Measurements from ENCODE around the gene CALN1. TPM values are rescaled to one million over a fixed set of nuclear protein-coding genes. Genes with fewer than 3 reads are reported as not detected.

Gene CALN1
- total RNA-seq, 2 donors from 2014 or later: 4.3 to 6.9 TPM

GRCh38 chr7:72268090-72268489, 144.0 kb downstream of the CALN1 start:
- Mint-ChIP-seq H3K4me3 (no peak overlapping the region), H3K4me1 (peaks cover 10% of the 10 kb centered on the region), H3K36me3 (ENCODE audit: low read depth) (peaks cover 5% of the 10 kb centered on the region), H3K9me3 (peaks cover 11% of the 10 kb centered on the region), H3K27me3 (ENCODE audit: insufficient read depth) (peaks cover 1% of the 10 kb centered on the region), H3K27ac (no peak overlapping the region)
- Histone ChIP-seq H3K4me3 (ENCODE audit: low read length) (no peak overlapping the region), H3K9ac (ENCODE audit: extremely low read depth, low read length, poor library complexity, severe bottlenecking) (no peak overlapping the region), H3K27ac (ENCODE audit: low read depth, low read length) (no peak overlapping the region), H3K36me3 (ENCODE audit: control insufficient read depth, insufficient read depth, low read length) (no peaks in the 10 kb centered on the region), H3K4me1 (ENCODE audit: control insufficient read depth, insufficient read depth, low read length) (no peaks in the 10 kb centered on the region), H3K27me3 (ENCODE audit: control insufficient read depth, insufficient read depth, low read length, poor library complexity, severe bottlenecking) (no peaks in the 10 kb centered on the region), H3K9me3 (ENCODE audit: control insufficient read depth, low read length) (peaks cover 11% of the 10 kb centered on the region)
- DNase-seq: no peak
- 74% methylated on average over 2 of the region's 2 CpGs for WGBS, 2 experiments (ENCODE audit: insufficient coverage in 1 of 2, insufficient read length in 1 of 2)
- no peak for TF ChIP-seq CTCF (conservative IDR thresholded peaks at IDR 0.05)

GRCh38 chr7:72267291-72267800, 144.8 kb downstream of the CALN1 start:
- no peak overlapping the region for H3K27ac ChIP-seq (ENCODE audit: low read depth, low read length)
- Mint-ChIP-seq H3K36me3 (ENCODE audit: low read depth) (peaks cover 5% of the 10 kb centered on the region), H3K4me3 (no peak overlapping the region), H3K27ac (no peak overlapping the region), H3K9me3 (peaks cover 11% of the 10 kb centered on the region), H3K4me1 (peaks cover 10% of the 10 kb centered on the region), H3K27me3 (ENCODE audit: insufficient read depth) (no peaks in the 10 kb centered on the region)
- H3K9me3 ChIP-seq (ENCODE audit: control insufficient read depth, low read length): peaks cover 11% of the 10 kb centered on the region
- no peak overlapping the region for H3K9ac ChIP-seq (ENCODE audit: extremely low read depth, low read length, poor library complexity, severe bottlenecking)
- no peaks in the 10 kb centered on the region for H3K27me3 ChIP-seq (ENCODE audit: control insufficient read depth, insufficient read depth, low read length, poor library complexity, severe bottlenecking)
- H3K4me3 ChIP-seq (ENCODE audit: low read length): no peak overlapping the region
- no peaks in the 10 kb centered on the region for H3K36me3 ChIP-seq (ENCODE audit: control insufficient read depth, insufficient read depth, low read length)
- DNase-seq: no peak
- no peaks in the 10 kb centered on the region for H3K4me1 ChIP-seq (ENCODE audit: control insufficient read depth, insufficient read depth, low read length)
- TF ChIP-seq CTCF (conservative IDR thresholded peaks at IDR 0.05): no peak
- 89 to 90% methylated on average over 3 of the region's 3 CpGs for WGBS, 2 experiments (ENCODE audit: insufficient coverage in 1 of 2, insufficient read length in 1 of 2)

GRCh38 chr7:72266771-72267170, 145.4 kb downstream of the CALN1 start:
- H3K4me1 ChIP-seq (ENCODE audit: control insufficient read depth, insufficient read depth, low read length): no peaks in the 10 kb centered on the region
- WGBS, 2 experiments (ENCODE audit: insufficient coverage in 1 of 2, insufficient read length in 1 of 2): 40 to 41% methylated on average over 1 to 2 of the region's 2 CpGs
- H3K27me3 ChIP-seq (ENCODE audit: control insufficient read depth, insufficient read depth, low read length, poor library complexity, severe bottlenecking): no peaks in the 10 kb centered on the region
- peaks cover 11% of the 10 kb centered on the region for H3K9me3 ChIP-seq (ENCODE audit: control insufficient read depth, low read length)
- no peak overlapping the region for H3K4me3 ChIP-seq (ENCODE audit: low read length)
- Mint-ChIP-seq H3K27me3 (ENCODE audit: insufficient read depth) (no peaks in the 10 kb centered on the region), H3K27ac (no peak overlapping the region), H3K9me3 (peaks cover 10% of the 10 kb centered on the region), H3K4me1 (peaks cover 10% of the 10 kb centered on the region), H3K4me3 (no peak overlapping the region), H3K36me3 (ENCODE audit: low read depth) (peaks cover 5% of the 10 kb centered on the region)
- H3K27ac ChIP-seq (ENCODE audit: low read depth, low read length): peak overlapping the region; percentile 9
- no peak overlapping the region for H3K9ac ChIP-seq (ENCODE audit: extremely low read depth, low read length, poor library complexity, severe bottlenecking)
- H3K36me3 ChIP-seq (ENCODE audit: control insufficient read depth, insufficient read depth, low read length): no peaks in the 10 kb centered on the region
- DNase-seq: no peak
- TF ChIP-seq CTCF (conservative IDR thresholded peaks at IDR 0.05): no peak

Data from endodermal cell (in vitro differentiated cells).